ENCODE measurements around the gene DOK7. TPM values are rescaled to one million over a fixed set of nuclear protein-coding genes. Genes with fewer than 3 reads are reported as not detected.
A peak's percentile ranks its signal among the peaks of the same experiment; 100 is the strongest.

The DOK7 gene
- total RNA-seq, 6 experiments from 2014 or later = 0.73 to 2.4 (median 1.5) TPM

- no peak overlapping the region for H3K27ac ChIP-seq
- H3K4me3 ChIP-seq = no peak overlapping the region
- intact Hi-C loops (cut with DNase I) = loop anchor here in 1 of 2 donors (5.0 kb wide), 1 partner anchor 103 kb away; no protein-coding TSS in a partner anchor
- peaks cover 0 to 9% (median 2%) of the 10 kb centered on the region in 4 donors for H3K36me3 ChIP-seq
- TF ChIP-seq POLR2A (IDR thresholded peaks at IDR 0.05) (no peak), CTCF (IDR thresholded peaks at IDR 0.05) (no peak)
- WGBS (ENCODE audit: insufficient coverage, low coverage, low lambda C conversion rate, missing lambda C conversion rate) = 40% methylated on average over 1 of the region's 34 CpGs
- H3K4me1 ChIP-seq = peaks cover 0 to 16% (median 3%) of the 10 kb centered on the region in 4 donors
- no peaks in the 10 kb centered on the region for H3K27me3 ChIP-seq
- no peaks in the 10 kb centered on the region for H3K9me3 ChIP-seq
- ATAC-seq (no peak), DNase-seq (peak in 2 of 3 donors; percentile 19 to 49)
Observed at GRCh38 chr4:3445111-3445820, 17.8 kb upstream of the DOK7 start.

- DNase-seq = peak in 2 of 3 donors; percentile 25 to 49
- Histone ChIP-seq H3K4me1 (peaks cover 0 to 14% (median 3%) of the 10 kb centered on the region in 4 donors), H3K36me3 (peaks cover 0 to 9% (median 2%) of the 10 kb centered on the region in 4 donors), H3K27me3 (no peaks in the 10 kb centered on the region), H3K4me3 (no peak overlapping the region), H3K27ac (no peak overlapping the region), H3K9me3 (no peaks in the 10 kb centered on the region)
- no peak for TF ChIP-seq POLR2A (IDR thresholded peaks at IDR 0.05)
- no peak for TF ChIP-seq CTCF (IDR thresholded peaks at IDR 0.05)
- intact Hi-C loops (cut with DNase I) = loop anchor here in 1 of 2 donors (5.0 kb wide), 1 partner anchor 104 kb away; no protein-coding TSS in a partner anchor
- ATAC-seq = no peak
- WGBS (ENCODE audit: insufficient coverage, low coverage, low lambda C conversion rate, missing lambda C conversion rate) = no CpG with 5 or more reads among the region's 34 CpGs
Observed at GRCh38 chr4:3445829-3446545, 17.1 kb upstream of the DOK7 start.

- ATAC-seq = no peak
- 100% methylated on average over 2 of the region's 22 CpGs for WGBS (ENCODE audit: insufficient coverage, low coverage, low lambda C conversion rate, missing lambda C conversion rate)
- H3K36me3 ChIP-seq = peaks cover 0 to 9% (median 2%) of the 10 kb centered on the region in 4 donors
- peak in 2 of 3 donors; percentile 17 to 47 for DNase-seq
- no peaks in the 10 kb centered on the region for H3K27me3 ChIP-seq
- peaks cover 0 to 10% (median 0%) of the 10 kb centered on the region in 4 donors for H3K4me1 ChIP-seq
- intact Hi-C loops (cut with DNase I) = loop anchor here in 1 of 2 donors (5.0 kb wide), 1 partner anchor 104 kb away; no protein-coding TSS in a partner anchor
- no peak overlapping the region for H3K27ac ChIP-seq
- no peaks in the 10 kb centered on the region for H3K9me3 ChIP-seq
- TF ChIP-seq POLR2A (IDR thresholded peaks at IDR 0.05) (no peak), CTCF (IDR thresholded peaks at IDR 0.05) (no peak)
- H3K4me3 ChIP-seq = no peak overlapping the region
Observed at GRCh38 chr4:3446631-3447320, 16.3 kb upstream of the DOK7 start.
